Uterus (tissue), 2 donors: ENCODE measurements around the gene TMCO6.

Experiments used
- POLR2A ChIP-seq, 2 donors: fragments of 450-650 bp; IDR thresholded peaks; one replicate each; pipeline ENCODE4 v1.6.1; 2016; ENCODE audit warnings: antibody characterized with exemption in 2 of 2, mild to moderate bottlenecking in 1 of 2, moderate library complexity in 1 of 2
- TF ChIP-seq, protein P1 (sequence below), 4 experiments: fragments of 200-600 bp in 2 of 4; fragments of 450-650 bp in 2 of 4; sonication (generic) in 2 of 4; IDR thresholded peaks; one replicate each; pipeline ENCODE4 v1.5.1; 2016 to 2019; ENCODE audit warnings: antibody characterized with exemption in 4 of 4, mild to moderate bottlenecking in 2 of 4, moderate library complexity in 1 of 4

DNA sequence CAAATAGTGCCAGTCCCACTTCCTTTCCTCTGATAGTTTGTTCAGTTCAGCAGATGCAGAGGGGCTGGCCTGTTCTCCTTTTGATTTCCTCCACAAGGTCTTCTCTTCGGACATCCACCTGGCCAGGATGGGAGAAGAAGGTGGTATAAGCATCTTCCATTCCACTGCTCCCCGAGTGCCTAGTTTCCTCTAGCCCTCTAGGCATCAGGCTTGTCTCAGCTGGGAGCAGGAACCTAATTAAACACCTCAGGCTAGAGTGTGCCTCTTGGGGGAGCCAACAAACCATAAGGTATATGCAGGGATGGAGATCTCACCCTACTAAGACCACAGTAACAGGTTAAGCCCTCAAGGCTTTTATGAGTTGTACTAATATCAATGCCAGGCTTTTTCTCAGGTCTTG lies 35.0 kb downstream of the TMCO6 start:
- TF ChIP-seq, protein P1, sequence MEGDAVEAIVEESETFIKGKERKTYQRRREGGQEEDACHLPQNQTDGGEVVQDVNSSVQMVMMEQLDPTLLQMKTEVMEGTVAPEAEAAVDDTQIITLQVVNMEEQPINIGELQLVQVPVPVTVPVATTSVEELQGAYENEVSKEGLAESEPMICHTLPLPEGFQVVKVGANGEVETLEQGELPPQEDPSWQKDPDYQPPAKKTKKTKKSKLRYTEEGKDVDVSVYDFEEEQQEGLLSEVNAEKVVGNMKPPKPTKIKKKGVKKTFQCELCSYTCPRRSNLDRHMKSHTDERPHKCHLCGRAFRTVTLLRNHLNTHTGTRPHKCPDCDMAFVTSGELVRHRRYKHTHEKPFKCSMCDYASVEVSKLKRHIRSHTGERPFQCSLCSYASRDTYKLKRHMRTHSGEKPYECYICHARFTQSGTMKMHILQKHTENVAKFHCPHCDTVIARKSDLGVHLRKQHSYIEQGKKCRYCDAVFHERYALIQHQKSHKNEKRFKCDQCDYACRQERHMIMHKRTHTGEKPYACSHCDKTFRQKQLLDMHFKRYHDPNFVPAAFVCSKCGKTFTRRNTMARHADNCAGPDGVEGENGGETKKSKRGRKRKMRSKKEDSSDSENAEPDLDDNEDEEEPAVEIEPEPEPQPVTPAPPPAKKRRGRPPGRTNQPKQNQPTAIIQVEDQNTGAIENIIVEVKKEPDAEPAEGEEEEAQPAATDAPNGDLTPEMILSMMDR (IDR thresholded peaks at IDR 0.05): no peak
- TF ChIP-seq POLR2A (IDR thresholded peaks at IDR 0.05): no peak
